Measurements from ENCODE around the gene BUB1.
A peak's percentile ranks its signal among the peaks of the same experiment; 100 is the strongest.

The BUB1 gene

DNA sequence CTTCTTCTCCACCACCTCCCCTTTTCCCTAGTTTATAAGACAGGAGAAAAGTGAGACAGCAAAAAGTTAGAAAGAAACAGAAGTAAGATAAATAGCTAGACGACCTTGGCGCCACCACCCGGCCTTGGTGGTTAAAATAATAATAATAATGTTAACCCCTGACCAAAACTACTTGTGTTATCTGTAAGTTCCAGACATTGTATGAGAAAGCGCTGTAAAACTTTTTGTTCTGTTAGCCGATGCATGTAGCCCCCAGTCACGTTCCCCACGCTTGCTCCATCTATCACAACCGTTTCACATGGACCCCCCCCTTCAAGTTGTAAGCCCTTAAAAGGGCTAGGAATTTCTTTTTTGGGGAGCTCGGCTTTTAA is 1.5 kb upstream of the BUB1 start:
- peaks cover 7% of the 10 kb centered on the region for H3K4me1 ChIP-seq (ENCODE audit: control insufficient read depth, low read depth, low read length)
- no peak for DNase-seq

GRCh38 chr2:110678457-110679336 is 834 bp upstream of the BUB1 start:
- peak overlapping the region; percentile 64 for H2BK15ac ChIP-seq (replicated peaks; ENCODE audit: low read depth)
- WGBS (ENCODE audit: extremely low coverage, insufficient coverage, low lambda C conversion rate): no CpG with 5 or more reads among the region's 28 CpGs
- peak overlapping the region; percentile 6 for H2AK5ac ChIP-seq (ENCODE audit: low read length)
- H3K27ac ChIP-seq (ENCODE audit: low read depth, low read length): peak overlapping the region; percentile 45
- DNase-seq: peak; percentile 17
- peak overlapping the region; percentile 69 for H3K18ac ChIP-seq (ENCODE audit: low read length)
- H4K5ac ChIP-seq (ENCODE audit: low read length): no peak overlapping the region
- H3K4me2 ChIP-seq (ENCODE audit: low read length): peak overlapping the region; percentile 81
- peaks cover 6% of the 10 kb centered on the region for H3K79me1 ChIP-seq (ENCODE audit: low read length)
- H3K4ac ChIP-seq (ENCODE audit: low read depth, low read length): peak overlapping the region; percentile 88
- H2BK5ac ChIP-seq (ENCODE audit: low read length): peak overlapping the region; percentile 16
- no peak overlapping the region for H2BK120ac ChIP-seq (ENCODE audit: low read depth, low read length)
- no peaks in the 10 kb centered on the region for H3K36me3 ChIP-seq (ENCODE audit: control insufficient read depth, insufficient read depth, low read length)
- peaks cover 20% of the 10 kb centered on the region for H3K79me2 ChIP-seq (ENCODE audit: control insufficient read depth, insufficient read depth, low read length)
- peak overlapping the region; percentile 50 for H3K4me3 ChIP-seq (ENCODE audit: low read length)
- no peak overlapping the region for H3K23ac ChIP-seq (ENCODE audit: low read length)
- H3K56ac ChIP-seq (ENCODE audit: low read length): peak overlapping the region; percentile 90
- peak overlapping the region; percentile 75 for H3K9ac ChIP-seq (ENCODE audit: low read length)
- H3K27me3 ChIP-seq (ENCODE audit: insufficient read depth, low read length, poor library complexity): no peaks in the 10 kb centered on the region
- no peak overlapping the region for H4K8ac ChIP-seq (ENCODE audit: low read depth, low read length)
- H3K4me1 ChIP-seq (ENCODE audit: control insufficient read depth, low read depth, low read length): peaks cover 7% of the 10 kb centered on the region

More for the DNA sequence above, 1.5 kb upstream of the BUB1 start:
- Histone ChIP-seq H3K27me3 (ENCODE audit: insufficient read depth, low read length, poor library complexity) (no peaks in the 10 kb centered on the region), H2AK5ac (ENCODE audit: low read length) (no peak overlapping the region), H3K4me2 (ENCODE audit: low read length) (no peak overlapping the region), H3K27ac (ENCODE audit: low read depth, low read length) (no peak overlapping the region), H3K4me3 (ENCODE audit: low read length) (no peak overlapping the region), H3K79me1 (ENCODE audit: low read length) (peaks cover 5% of the 10 kb centered on the region), H3K79me2 (ENCODE audit: control insufficient read depth, insufficient read depth, low read length) (peaks cover 19% of the 10 kb centered on the region), H4K8ac (ENCODE audit: low read depth, low read length) (no peak overlapping the region), H3K9ac (ENCODE audit: low read length) (no peak overlapping the region), H3K36me3 (ENCODE audit: control insufficient read depth, insufficient read depth, low read length) (no peaks in the 10 kb centered on the region), H3K18ac (ENCODE audit: low read length) (no peak overlapping the region), H2BK15ac (replicated peaks; ENCODE audit: low read depth) (no peak overlapping the region), H4K5ac (ENCODE audit: low read length) (no peak overlapping the region), H3K23ac (ENCODE audit: low read length) (no peak overlapping the region), H3K56ac (ENCODE audit: low read length) (no peak overlapping the region), H3K4ac (ENCODE audit: low read depth, low read length) (no peak overlapping the region), H2BK5ac (ENCODE audit: low read length) (no peak overlapping the region), H2BK120ac (ENCODE audit: low read depth, low read length) (no peak overlapping the region)
- no CpG with 5 or more reads among the region's 9 CpGs for WGBS (ENCODE audit: extremely low coverage, insufficient coverage, low lambda C conversion rate)

DNA sequence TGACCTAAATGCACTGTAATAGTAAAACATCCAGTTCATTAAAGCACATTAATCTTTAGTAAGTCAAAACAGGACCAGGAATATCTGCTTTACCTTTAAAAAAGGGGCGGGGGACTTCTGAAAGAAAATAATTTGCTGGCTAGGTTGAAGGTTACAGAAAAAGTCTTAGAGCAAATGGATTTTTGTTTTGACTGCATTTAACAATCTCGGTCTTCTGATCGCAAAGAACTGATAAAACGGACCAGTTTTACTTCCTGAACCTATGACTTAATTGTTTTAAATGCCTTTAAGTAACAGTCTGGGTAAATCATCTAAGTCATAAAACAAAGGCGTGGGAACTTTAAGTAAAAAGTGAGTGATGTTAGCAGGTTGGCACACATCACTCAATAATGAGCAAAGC is 783 bp downstream of the BUB1 start:
- Histone ChIP-seq H3K4me1 (ENCODE audit: control insufficient read depth, low read depth, low read length) (peaks cover 7% of the 10 kb centered on the region), H3K23ac (ENCODE audit: low read length) (no peak overlapping the region), H2BK5ac (ENCODE audit: low read length) (no peak overlapping the region), H3K27me3 (ENCODE audit: insufficient read depth, low read length, poor library complexity) (no peaks in the 10 kb centered on the region), H3K27ac (ENCODE audit: low read depth, low read length) (no peak overlapping the region), H3K36me3 (ENCODE audit: control insufficient read depth, insufficient read depth, low read length) (peaks cover 5% of the 10 kb centered on the region), H3K79me2 (ENCODE audit: control insufficient read depth, insufficient read depth, low read length) (peaks cover 23% of the 10 kb centered on the region), H2BK15ac (replicated peaks; ENCODE audit: low read depth) (no peak overlapping the region), H3K4me3 (ENCODE audit: low read length) (peak overlapping the region; percentile 54), H3K9ac (ENCODE audit: low read length) (peak overlapping the region; percentile 86), H3K56ac (ENCODE audit: low read length) (peak overlapping the region; percentile 59), H4K8ac (ENCODE audit: low read depth, low read length) (no peak overlapping the region), H3K79me1 (ENCODE audit: low read length) (peaks cover 14% of the 10 kb centered on the region), H3K4ac (ENCODE audit: low read depth, low read length) (no peak overlapping the region), H4K5ac (ENCODE audit: low read length) (no peak overlapping the region), H2BK120ac (ENCODE audit: low read depth, low read length) (no peak overlapping the region), H3K18ac (ENCODE audit: low read length) (no peak overlapping the region), H2AK5ac (ENCODE audit: low read length) (no peak overlapping the region), H3K4me2 (ENCODE audit: low read length) (peak overlapping the region; percentile 43)
- DNase-seq: no peak
- WGBS (ENCODE audit: extremely low coverage, insufficient coverage, low lambda C conversion rate): no CpG with 5 or more reads among the region's 5 CpGs

DNA sequence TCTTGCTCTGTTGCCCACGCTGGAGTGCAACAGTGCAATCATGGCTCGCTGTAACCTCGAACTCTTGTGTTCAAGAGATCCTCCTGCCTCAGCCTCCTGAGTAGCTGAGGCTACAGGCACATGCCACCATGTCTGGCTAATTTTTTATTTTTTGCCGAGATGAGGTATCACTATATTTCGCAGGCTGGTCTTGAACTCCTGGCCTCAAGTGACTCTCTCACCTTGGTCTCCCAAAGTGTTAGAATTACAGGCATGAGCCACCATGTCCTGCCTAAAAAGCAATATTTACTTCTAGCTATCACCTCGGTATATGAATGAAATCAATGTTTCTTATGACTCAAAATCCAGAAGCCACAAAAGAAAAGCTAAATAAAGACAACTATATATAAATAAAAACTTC is 2.2 kb downstream of the BUB1 start:
- Histone ChIP-seq H2BK120ac (ENCODE audit: low read depth, low read length) (no peak overlapping the region), H3K36me3 (ENCODE audit: control insufficient read depth, insufficient read depth, low read length) (peaks cover 7% of the 10 kb centered on the region), H3K79me2 (ENCODE audit: control insufficient read depth, insufficient read depth, low read length) (peaks cover 23% of the 10 kb centered on the region)

DNA sequence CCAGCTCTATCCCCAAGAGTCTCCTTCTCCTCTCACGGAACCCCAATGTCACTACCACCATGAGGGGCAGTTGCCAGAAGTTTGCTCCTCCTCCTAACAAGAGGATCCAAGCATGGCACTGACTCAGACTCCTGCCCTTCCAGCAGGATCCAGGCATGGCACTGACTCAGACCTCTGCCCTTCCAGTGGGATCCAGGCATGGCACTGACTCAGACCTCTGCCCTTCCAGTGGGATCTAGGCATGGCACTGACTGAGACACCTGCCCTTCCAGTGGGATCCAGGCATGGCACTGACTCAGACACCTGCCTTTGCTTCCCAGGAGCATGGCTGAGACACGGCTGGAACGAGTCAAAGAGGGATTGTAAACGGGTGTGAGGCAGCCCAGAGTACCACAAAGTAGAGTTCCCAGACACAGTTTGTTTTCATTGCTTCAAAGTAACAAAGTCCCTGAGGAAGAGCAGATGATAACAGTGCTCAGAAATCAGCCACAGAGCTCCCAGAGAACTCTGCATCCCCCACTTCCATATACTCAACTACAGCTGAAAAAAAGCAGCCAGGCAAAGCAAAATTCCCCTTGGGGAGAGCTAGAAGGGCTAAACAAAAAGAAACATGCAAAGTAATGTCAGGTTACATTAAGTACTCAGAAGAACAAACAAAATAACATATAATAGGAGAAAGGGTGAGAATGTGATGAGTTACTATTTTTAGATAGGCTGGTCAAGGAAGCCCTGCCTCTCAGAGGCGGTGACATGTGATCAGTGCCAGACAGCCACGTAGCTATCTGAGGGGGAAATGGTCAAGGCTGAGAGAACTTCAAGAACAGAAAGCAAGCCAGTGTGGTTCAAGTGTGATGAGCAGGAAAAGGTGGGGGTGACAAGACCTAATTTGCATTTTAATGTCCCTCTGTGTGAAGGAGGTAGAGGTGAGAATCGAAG is 3.0 kb downstream of the BUB1 start:
- H3K4ac ChIP-seq (ENCODE audit: low read depth, low read length): no peak overlapping the region
- H3K27ac ChIP-seq (ENCODE audit: low read depth, low read length): peak overlapping the region; percentile 48
- H2AK5ac ChIP-seq (ENCODE audit: low read length): peak overlapping the region; percentile 35
- no peak overlapping the region for H4K5ac ChIP-seq (ENCODE audit: low read length)
- H3K23ac ChIP-seq (ENCODE audit: low read length): no peak overlapping the region
- no peak overlapping the region for H3K18ac ChIP-seq (ENCODE audit: low read length)
- H3K9ac ChIP-seq (ENCODE audit: low read length): peak overlapping the region; percentile 24
- DNase-seq: peak; percentile 89
- H3K27me3 ChIP-seq (ENCODE audit: insufficient read depth, low read length, poor library complexity): no peaks in the 10 kb centered on the region
- H3K4me1 ChIP-seq (ENCODE audit: control insufficient read depth, low read depth, low read length): peaks cover 7% of the 10 kb centered on the region
- H2BK5ac ChIP-seq (ENCODE audit: low read length): peak overlapping the region; percentile 35
- peak overlapping the region; percentile 36 for H3K4me2 ChIP-seq (ENCODE audit: low read length)
- no peak overlapping the region for H4K8ac ChIP-seq (ENCODE audit: low read depth, low read length)
- peaks cover 7% of the 10 kb centered on the region for H3K36me3 ChIP-seq (ENCODE audit: control insufficient read depth, insufficient read depth, low read length)
- WGBS (ENCODE audit: extremely low coverage, insufficient coverage, low lambda C conversion rate): no CpG with 5 or more reads among the region's 7 CpGs
- peak overlapping the region; percentile 77 for H3K56ac ChIP-seq (ENCODE audit: low read length)
- peaks cover 14% of the 10 kb centered on the region for H3K79me1 ChIP-seq (ENCODE audit: low read length)
- H3K79me2 ChIP-seq (ENCODE audit: control insufficient read depth, insufficient read depth, low read length): peaks cover 23% of the 10 kb centered on the region
- H3K4me3 ChIP-seq (ENCODE audit: low read length): no peak overlapping the region
- H2BK120ac ChIP-seq (ENCODE audit: low read depth, low read length): no peak overlapping the region
- no peak overlapping the region for H2BK15ac ChIP-seq (replicated peaks; ENCODE audit: low read depth)

More for the DNA sequence above, 2.2 kb downstream of the BUB1 start:
- Histone ChIP-seq H2BK15ac (replicated peaks; ENCODE audit: low read depth) (no peak overlapping the region), H4K5ac (ENCODE audit: low read length) (no peak overlapping the region), H3K4me1 (ENCODE audit: control insufficient read depth, low read depth, low read length) (peaks cover 7% of the 10 kb centered on the region), H3K27me3 (ENCODE audit: insufficient read depth, low read length, poor library complexity) (no peaks in the 10 kb centered on the region), H4K8ac (ENCODE audit: low read depth, low read length) (no peak overlapping the region), H3K9ac (ENCODE audit: low read length) (no peak overlapping the region), H3K18ac (ENCODE audit: low read length) (no peak overlapping the region), H3K23ac (ENCODE audit: low read length) (no peak overlapping the region), H3K4ac (ENCODE audit: low read depth, low read length) (no peak overlapping the region), H3K56ac (ENCODE audit: low read length) (peak overlapping the region; percentile 29), H2AK5ac (ENCODE audit: low read length) (no peak overlapping the region), H3K79me1 (ENCODE audit: low read length) (peaks cover 14% of the 10 kb centered on the region), H2BK5ac (ENCODE audit: low read length) (no peak overlapping the region), H3K27ac (ENCODE audit: low read depth, low read length) (no peak overlapping the region), H3K4me3 (ENCODE audit: low read length) (no peak overlapping the region), H3K4me2 (ENCODE audit: low read length) (no peak overlapping the region)
- WGBS (ENCODE audit: extremely low coverage, insufficient coverage, low lambda C conversion rate): no CpG with 5 or more reads among the region's 6 CpGs
- DNase-seq: no peak

Data from mesendoderm (in vitro differentiated cells).